ENCODE results near the gene TCERG1L. TPM values are rescaled to one million over a fixed set of nuclear protein-coding genes. Genes with fewer than 3 reads are reported as not detected.

Gene TCERG1L
- total RNA-seq, 2 donors from 2014 or later, result not detected

DNA sequence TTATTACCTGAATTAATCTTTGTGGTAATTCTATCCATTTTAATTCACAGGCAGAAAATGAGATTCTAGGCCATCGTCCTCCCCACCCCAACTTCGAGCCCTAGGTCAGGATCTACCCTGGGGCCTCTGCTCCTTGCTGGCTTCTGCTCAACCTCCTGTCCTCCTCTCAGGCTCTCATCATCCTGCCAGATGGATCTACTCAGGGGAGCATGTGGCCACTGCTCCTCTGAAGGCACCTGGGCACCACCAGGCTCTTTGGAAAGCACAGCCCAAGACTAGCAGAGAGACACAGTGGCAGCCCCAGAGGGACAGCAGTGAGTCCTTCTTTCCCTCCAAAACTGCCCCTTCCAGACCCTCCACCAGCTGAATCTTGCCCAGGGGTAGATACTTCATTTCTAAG lies 248.2 kb downstream of the TCERG1L start:
- no peak for ATAC-seq (ENCODE audit: insufficient number of reproducible peaks, low FRiP score, low read depth)
- DNase-seq (ENCODE audit: low spot score), result no peak

DNA sequence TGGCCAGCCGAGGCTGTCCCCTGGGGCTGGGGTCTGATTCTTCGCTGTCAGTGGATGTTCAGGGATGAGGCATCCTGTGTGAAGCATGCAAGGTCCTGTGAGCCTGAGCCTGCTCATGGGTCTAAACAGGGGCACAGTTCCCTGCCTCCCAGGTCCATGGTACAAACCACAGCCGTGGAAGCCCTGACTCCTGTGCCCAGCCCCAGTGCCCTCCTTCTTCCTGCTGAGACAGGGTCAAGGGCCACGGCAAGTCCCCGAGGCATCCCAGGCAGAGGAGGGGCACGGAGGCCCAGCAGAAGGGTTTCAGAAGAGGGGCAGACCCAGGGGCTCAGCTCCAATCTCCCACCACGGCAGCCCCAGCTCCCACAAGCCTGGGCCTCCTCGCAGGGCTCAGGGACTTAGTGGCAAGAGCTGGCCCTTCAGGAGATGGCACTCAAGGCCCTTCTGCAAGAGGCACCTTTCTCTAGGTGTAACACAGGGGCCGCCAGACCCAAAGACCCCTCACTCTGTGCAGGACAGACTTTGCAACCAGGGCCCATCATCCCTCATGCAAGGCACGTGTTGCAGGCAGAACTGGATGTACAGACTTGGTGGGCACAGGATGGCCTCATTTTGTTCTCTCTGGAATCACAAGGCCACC lies 248.8 kb downstream of the TCERG1L start:
- Histone ChIP-seq H3K9me3 (no peaks in the 10 kb centered on the region), H3K4me1 (ENCODE audit: control insufficient read depth in 1 of 2, low read depth in 2 of 2) (no peaks in the 10 kb centered on the region), H3K36me3 (no peaks in the 10 kb centered on the region), H3K4me3 (no peak overlapping the region), H3K27me3 (replicated peaks; ENCODE audit: insufficient read depth) (no peaks in the 10 kb centered on the region), H3K27ac (no peak overlapping the region)
- no peak for DNase-seq (ENCODE audit: low spot score)
- ATAC-seq (ENCODE audit: insufficient number of reproducible peaks, low FRiP score, low read depth), result no peak
- TF ChIP-seq CTCF (IDR thresholded peaks at IDR 0.05), result no peak

More for the DNA sequence above, 248.2 kb downstream of the TCERG1L start:
- no peak overlapping the region for H3K4me3 ChIP-seq
- H3K4me1 ChIP-seq (ENCODE audit: control insufficient read depth in 1 of 2, low read depth in 2 of 2), result no peaks in the 10 kb centered on the region
- TF ChIP-seq CTCF (IDR thresholded peaks at IDR 0.05), result no peak
- no peaks in the 10 kb centered on the region for H3K9me3 ChIP-seq
- no peak overlapping the region for H3K27ac ChIP-seq
- no peaks in the 10 kb centered on the region for H3K27me3 ChIP-seq (replicated peaks; ENCODE audit: insufficient read depth)
- H3K36me3 ChIP-seq, result no peaks in the 10 kb centered on the region

DNA sequence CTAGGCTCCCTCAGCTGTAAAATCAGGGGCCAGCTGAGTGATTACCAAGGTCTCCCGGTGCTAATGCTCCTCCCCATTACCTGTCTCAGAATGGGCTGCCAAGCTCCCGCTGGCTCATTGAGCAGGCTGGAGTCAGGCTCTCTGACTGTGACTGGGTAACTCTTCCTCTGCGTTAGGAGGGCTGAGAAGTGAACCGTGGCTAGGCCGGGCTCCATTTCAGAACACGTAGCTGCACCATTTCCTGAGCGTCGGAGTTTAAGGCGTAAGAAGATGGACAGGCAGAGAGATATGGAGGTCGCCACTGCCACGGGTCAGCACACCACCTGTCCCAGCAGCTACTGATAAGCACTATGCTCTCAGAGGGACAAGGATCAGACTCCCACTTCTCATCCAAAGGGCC lies 250.3 kb downstream of the TCERG1L start:
- no peak for TF ChIP-seq CTCF (IDR thresholded peaks at IDR 0.05)

GRCh38 chr10:131059881-131060280 lies 251.6 kb downstream of the TCERG1L start:
- ATAC-seq (ENCODE audit: insufficient number of reproducible peaks, low FRiP score, low read depth), result no peak
- no peak for TF ChIP-seq CTCF (IDR thresholded peaks at IDR 0.05)
- Histone ChIP-seq H3K4me3 (no peak overlapping the region), H3K27ac (no peak overlapping the region), H3K27me3 (replicated peaks; ENCODE audit: insufficient read depth) (no peaks in the 10 kb centered on the region), H3K4me1 (ENCODE audit: control insufficient read depth in 1 of 2, low read depth in 2 of 2) (no peaks in the 10 kb centered on the region), H3K36me3 (no peaks in the 10 kb centered on the region), H3K9me3 (no peaks in the 10 kb centered on the region)
- DNase-seq (ENCODE audit: low spot score), result no peak

More for the DNA sequence above, 250.3 kb downstream of the TCERG1L start:
- Histone ChIP-seq H3K27me3 (replicated peaks; ENCODE audit: insufficient read depth) (no peaks in the 10 kb centered on the region), H3K27ac (no peak overlapping the region), H3K9me3 (no peaks in the 10 kb centered on the region), H3K4me1 (ENCODE audit: control insufficient read depth in 1 of 2, low read depth in 2 of 2) (no peaks in the 10 kb centered on the region), H3K36me3 (no peaks in the 10 kb centered on the region), H3K4me3 (no peak overlapping the region)
- DNase-seq (ENCODE audit: low spot score), result no peak
- ATAC-seq (ENCODE audit: insufficient number of reproducible peaks, low FRiP score, low read depth), result no peak

DNA sequence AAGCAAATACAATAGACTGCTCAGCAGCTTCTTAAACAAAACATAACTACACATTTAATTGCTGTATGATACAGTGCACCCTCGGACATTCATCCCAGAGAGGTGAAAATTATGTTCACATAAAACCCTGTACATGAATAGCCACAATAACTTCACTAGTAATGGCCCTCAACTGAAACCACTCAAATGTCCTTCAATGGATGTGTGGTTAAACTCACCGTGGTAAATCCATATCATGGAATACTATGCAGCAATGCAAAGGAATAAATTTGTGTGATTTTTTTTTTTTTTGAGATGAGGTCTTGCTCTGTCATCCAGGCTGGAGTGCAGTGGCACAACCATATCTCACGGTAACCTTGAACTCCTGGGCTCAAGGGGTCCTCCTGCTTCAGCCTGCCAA lies 252.7 kb downstream of the TCERG1L start:
- Histone ChIP-seq H3K27ac (no peak overlapping the region), H3K36me3 (no peaks in the 10 kb centered on the region), H3K27me3 (replicated peaks; ENCODE audit: insufficient read depth) (no peaks in the 10 kb centered on the region), H3K9me3 (no peaks in the 10 kb centered on the region), H3K4me1 (ENCODE audit: control insufficient read depth in 1 of 2, low read depth in 2 of 2) (no peaks in the 10 kb centered on the region), H3K4me3 (no peak overlapping the region)
- ATAC-seq (ENCODE audit: insufficient number of reproducible peaks, low FRiP score, low read depth) (no peak), DNase-seq (ENCODE audit: low spot score) (no peak)
- no peak for TF ChIP-seq CTCF (IDR thresholded peaks at IDR 0.05)

Measured in thoracic aorta (tissue), 2 donors.